B cell (primary cell): Measurements from ENCODE around the gene MDM1. TPM values are rescaled to one million over a fixed set of nuclear protein-coding genes. Genes with fewer than 3 reads are reported as not detected.

Experiments
- ATAC-seq: fragments of 200-7000 bp; cut with Tn5 transposase; one replicate; pipeline ENCODE4 v1.10.0; 2021; ENCODE audit warnings: low read depth, mild to moderate bottlenecking, moderate number of reproducible peaks, moderate library complexity
- CTCF ChIA-PET: fragments of 350-600 bp; sonication (Branson Sonifier 250); formaldehyde crosslinking; loops from one replicate; lab custom pipeline; 2021; ENCODE audit warnings: antibody characterized with exemption, inconsistent platforms; lab: Charles Lee
- POLR2A ChIA-PET: fragments of 350-600 bp; sonication (Branson Sonifier 250); formaldehyde crosslinking; loops from one replicate; lab custom pipeline; 2021; ENCODE audit warnings: antibody characterized with exemption; lab: Charles Lee
- DNase-seq: peaks from one replicate; pipeline ENCODE4 v3.0.0; 2013
- H2AFZ ChIP-seq: 2 replicates; pipeline ENCODE4 v1.6.1; 2012; ENCODE audit warnings: mild to moderate bottlenecking, low read depth, low read length; ENCODE audit not compliant: insufficient read depth, poor library complexity, severe bottlenecking
- H3K27ac ChIP-seq, 2 donors: 1 replicate in 1 of 2; 2 replicates in 1 of 2; pipeline ENCODE4 v1.5.1; 2012 to 2013; ENCODE audit warnings: low read length in 2 of 2, mild to moderate bottlenecking in 2 of 2, moderate library complexity in 1 of 2
- H3K27me3 ChIP-seq, 4 experiments: fragments of 200-600 bp in 1 of 4; sonication (generic) in 1 of 4; replicated peaks in 1 of 4; 1 replicate in 2 of 4; 2 replicates in 2 of 4; pipeline versions ENCODE4 v1.6.1 to v1.7.0; 2013 to 2016; ENCODE audit warnings: low read length in 3 of 4, mild to moderate bottlenecking in 2 of 4, mixed read lengths in 1 of 4, moderate library complexity in 1 of 4; ENCODE audit not compliant: insufficient read depth in 4 of 4, control insufficient read depth in 3 of 4; ENCODE audit errors: control extremely low read depth in 1 of 4
- H3K36me3 ChIP-seq, 2 experiments: replicated peaks in 1 of 2; 1 replicate in 1 of 2; 2 replicates in 1 of 2; pipeline versions ENCODE4 v1.6.1 to v1.7.1; 2013; ENCODE audit warnings: low read length in 1 of 2; ENCODE audit not compliant: insufficient read depth in 2 of 2, control insufficient read depth in 1 of 2; ENCODE audit errors: control extremely low read depth in 1 of 2, extremely low read depth in 1 of 2
- H3K4me1 ChIP-seq, 2 donors: fragments of 200-600 bp in 1 of 2; sonication (generic) in 1 of 2; 1 replicate in 1 of 2; 2 replicates in 1 of 2; pipeline versions ENCODE4 v1.5.1 to v1.6.1; 2013 to 2017; ENCODE audit warnings: low read length in 2 of 2; ENCODE audit not compliant: control insufficient read depth in 2 of 2, insufficient read depth in 2 of 2
- H3K4me2 ChIP-seq: replicated peaks from 2 replicates; pipeline ENCODE3; 2012; ENCODE audit warnings: mild to moderate bottlenecking, low read depth, low read length; ENCODE audit not compliant: poor library complexity, severe bottlenecking
- H3K4me3 ChIP-seq, 5 experiments: fragments of 200-600 bp in 1 of 5; sonication (generic) in 1 of 5; 1 replicate in 3 of 5; 2 replicates in 2 of 5; pipeline versions ENCODE4 v1.5.1 to v1.7.0; 2011 to 2016; ENCODE audit warnings: low read length in 4 of 5, mild to moderate bottlenecking in 4 of 5, low read depth in 2 of 5, control low read depth in 1 of 5, moderate library complexity in 1 of 5; ENCODE audit not compliant: insufficient read depth in 1 of 5; ENCODE audit errors: control extremely low read depth in 1 of 5, extremely low read depth in 1 of 5
- H3K79me2 ChIP-seq: fragments of 200-600 bp; sonication (generic); one replicate; pipeline ENCODE4 v1.6.0; 2016; ENCODE audit warnings: low read length; ENCODE audit not compliant: control insufficient read depth, insufficient read depth
- H3K9ac ChIP-seq: fragments of 200-600 bp; sonication (generic); 2 replicates; pipeline ENCODE4 v1.6.1; 2017; ENCODE audit warnings: mild to moderate bottlenecking, low read length, moderate library complexity
- H3K9me3 ChIP-seq, 3 donors: one replicate each; pipeline versions ENCODE4 v1.6.1 to v1.7.1; 2013; ENCODE audit warnings: low read length in 2 of 3; ENCODE audit not compliant: control insufficient read depth in 2 of 3, insufficient read depth in 1 of 3; ENCODE audit errors: control extremely low read depth in 1 of 3
- H4K20me1 ChIP-seq: 2 replicates; pipeline ENCODE4 v1.6.0; 2012; ENCODE audit warnings: mild to moderate bottlenecking, low read length; ENCODE audit not compliant: insufficient read depth, control insufficient read depth, poor library complexity, severe bottlenecking
- H3K27ac Mint-ChIP-seq: one replicate; pipeline ENCODE4 v1.8.0; 2021; ENCODE audit warnings: mixed read lengths
- H3K27me3 Mint-ChIP-seq: one replicate; pipeline ENCODE4 v1.8.0; 2021; ENCODE audit warnings: mixed read lengths
- H3K4me1 Mint-ChIP-seq: one replicate; pipeline ENCODE4 v1.8.0; 2021; ENCODE audit warnings: mixed read lengths
- H3K4me3 Mint-ChIP-seq: one replicate; pipeline ENCODE4 v1.8.0; 2021; ENCODE audit warnings: mixed read lengths
- H3K9me3 Mint-ChIP-seq: one replicate; pipeline ENCODE4 v1.8.0; 2022; ENCODE audit warnings: mixed read lengths; ENCODE audit not compliant: insufficient read depth
- CTCF ChIP-seq: fragments of 200-600 bp; IDR thresholded peaks from one replicate; pipeline ENCODE4 v1.8.0; 2022; ENCODE audit warnings: antibody characterized with exemption, mild to moderate bottlenecking
- EZH2 ChIP-seq: IDR thresholded peaks from 2 replicates; pipeline ENCODE4 v1.6.1; 2012; ENCODE audit warnings: borderline replicate concordance, low read depth, mild to moderate bottlenecking, moderate library complexity, low read length; ENCODE audit not compliant: insufficient read depth, poor library complexity, severe bottlenecking
- WGBS: methylation state at CpG from one replicate; pipeline ENCODE4 v1.1.5; 2013; ENCODE audit warnings: missing lambda C conversion rate; ENCODE audit not compliant: insufficient coverage; 5-methylcytosine and 5-hydroxymethylcytosine counted together
- intact Hi-C: fragments of 100-400 bp; cut with micrococcal nuclease; formaldehyde crosslinking; loops from one replicate; pipeline ENCODE4 v1.10.0; 2022
- polyA plus RNA-seq: library from polyadenylated mRNA; depleted of rRNA; stranded (reverse); fragments of >200 nt; gene quantifications from 2 replicates; pipeline ENCODE4 v1.2.3, GENCODE V29; 2012
- total RNA-seq, 2 donors: library from RNA; stranded (reverse); fragments of 120-200 nt in 1 of 2; gene quantifications; 1 replicate in 1 of 2; 2 replicates in 1 of 2; pipeline versions ENCODE4 v1.2.3 to v1.2.4, GENCODE V29; 2013 to 2022

MDM1 gene
- total and polyA plus RNA-seq, 2 donors (not counting 1 experiment from before 2014, with no cell fraction given), result 13.9 to 38.3 TPM

- Histone ChIP-seq H3K79me2 (no peaks in the 10 kb centered on the region), H3K9ac (no peak overlapping the region), H3K27me3 (no peaks in the 10 kb centered on the region), H3K27ac (no peak overlapping the region), H2AFZ (no peak overlapping the region), H3K9me3 (no peaks in the 10 kb centered on the region), H3K36me3 (no peaks in the 10 kb centered on the region), H3K4me2 (no peak overlapping the region), H3K4me3 (no peak overlapping the region), H3K4me1 (no peaks in the 10 kb centered on the region), H4K20me1 (no peaks in the 10 kb centered on the region)
- ATAC-seq, result no peak
- no peaks in the 10 kb centered on the region for H3K4me1 Mint-ChIP-seq
- intact Hi-C loops, result no loop called here
- no peak for DNase-seq
- no peak overlapping the region for H3K4me3 Mint-ChIP-seq
- ChIA-PET CTCF (no interaction called here), POLR2A (no interaction called here)
- H3K9me3 Mint-ChIP-seq, result no peaks in the 10 kb centered on the region
- peaks cover 4% of the 10 kb centered on the region for H3K27me3 Mint-ChIP-seq
- TF ChIP-seq CTCF, result no peak
- TF ChIP-seq EZH2, result no peak
- WGBS, result 100% methylated on average over 2 of the region's 3 CpGs
- no peak overlapping the region for H3K27ac Mint-ChIP-seq
These were observed 61.8 kb downstream of the MDM1 start for GRCh38 chr12:68270358-68270757.

GRCh38 chr12:68269779-68270178, 62.4 kb downstream of the MDM1 start:
- H3K27me3 Mint-ChIP-seq, result peaks cover 4% of the 10 kb centered on the region
- Histone ChIP-seq H3K27me3 (no peaks in the 10 kb centered on the region), H3K79me2 (no peaks in the 10 kb centered on the region), H3K4me2 (no peak overlapping the region), H3K36me3 (no peaks in the 10 kb centered on the region), H3K9ac (no peak overlapping the region), H3K9me3 (no peaks in the 10 kb centered on the region), H4K20me1 (no peaks in the 10 kb centered on the region), H3K4me1 (no peaks in the 10 kb centered on the region), H3K27ac (no peak overlapping the region), H3K4me3 (no peak overlapping the region), H2AFZ (no peak overlapping the region)
- CTCF ChIA-PET, result interaction anchor here (0.8 kb wide), 1 partner anchor 229 kb away, joined by 3 read pairs; no protein-coding TSS in a partner anchor
- no peak for DNase-seq
- 89% methylated on average over 1 of the region's 2 CpGs for WGBS
- POLR2A ChIA-PET, result no interaction called here
- no peak overlapping the region for H3K27ac Mint-ChIP-seq
- no peaks in the 10 kb centered on the region for H3K9me3 Mint-ChIP-seq
- H3K4me1 Mint-ChIP-seq, result no peaks in the 10 kb centered on the region
- intact Hi-C loops, result no loop called here
- TF ChIP-seq CTCF (no peak), EZH2 (no peak)
- ATAC-seq, result no peak
- H3K4me3 Mint-ChIP-seq, result no peak overlapping the region
